ENCODE data around the gene PLSCR4.

PLSCR4 gene

DNA sequence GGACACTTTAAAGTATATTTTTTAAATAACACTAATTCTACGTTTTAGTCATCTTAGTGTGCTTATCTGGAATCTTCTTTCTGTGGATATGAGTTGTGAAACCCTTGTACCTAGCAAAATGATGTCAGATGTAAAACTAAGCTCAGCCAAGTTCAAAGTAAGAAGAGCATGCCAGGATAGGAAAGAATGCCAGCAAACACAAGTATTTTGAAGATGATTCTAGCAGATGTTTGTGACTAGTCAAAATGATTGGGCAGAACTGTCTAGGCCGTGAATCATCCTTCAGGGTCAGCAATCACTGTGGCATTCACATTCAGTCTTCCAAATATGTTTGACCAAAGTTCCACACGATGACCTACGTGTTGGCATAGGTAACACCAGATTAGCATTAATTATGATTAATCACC, 84.5 kb downstream of the PLSCR4 start:
- Histone ChIP-seq H3K27me3 (ENCODE audit: control insufficient read depth in 1 of 2, insufficient read depth in 2 of 2, low read length in 2 of 2) (no peaks in the 10 kb centered on the region), H3K9ac (ENCODE audit: low read length) (peak overlapping the region; percentile 13), H3K4me1 (ENCODE audit: insufficient read depth, low read length) (peaks cover 38% of the 10 kb centered on the region), H3K27ac (ENCODE audit: low read depth, low read length) (no peak overlapping the region), H3K4me3 (ENCODE audit: low read depth in 1 of 2, low read length in 2 of 2) (no peak overlapping the region), H3K9me3 (ENCODE audit: low read length) (no peaks in the 10 kb centered on the region), H3K36me3 (ENCODE audit: insufficient read depth, low read length) (no peaks in the 10 kb centered on the region)

GRCh38 chr3:146165877-146166276, 85.0 kb downstream of the PLSCR4 start:
- no peaks in the 10 kb centered on the region for H3K9me3 ChIP-seq (ENCODE audit: low read length)
- no peaks in the 10 kb centered on the region for H3K36me3 ChIP-seq (ENCODE audit: insufficient read depth, low read length)
- H3K27ac ChIP-seq (ENCODE audit: low read depth, low read length), result no peak overlapping the region
- H3K27me3 ChIP-seq (ENCODE audit: control insufficient read depth in 1 of 2, insufficient read depth in 2 of 2, low read length in 2 of 2), result no peaks in the 10 kb centered on the region
- H3K4me3 ChIP-seq (ENCODE audit: low read depth in 1 of 2, low read length in 2 of 2), result no peak overlapping the region
- H3K4me1 ChIP-seq (ENCODE audit: insufficient read depth, low read length), result peaks cover 38% of the 10 kb centered on the region
- H3K9ac ChIP-seq (ENCODE audit: low read length), result no peak overlapping the region

DNA sequence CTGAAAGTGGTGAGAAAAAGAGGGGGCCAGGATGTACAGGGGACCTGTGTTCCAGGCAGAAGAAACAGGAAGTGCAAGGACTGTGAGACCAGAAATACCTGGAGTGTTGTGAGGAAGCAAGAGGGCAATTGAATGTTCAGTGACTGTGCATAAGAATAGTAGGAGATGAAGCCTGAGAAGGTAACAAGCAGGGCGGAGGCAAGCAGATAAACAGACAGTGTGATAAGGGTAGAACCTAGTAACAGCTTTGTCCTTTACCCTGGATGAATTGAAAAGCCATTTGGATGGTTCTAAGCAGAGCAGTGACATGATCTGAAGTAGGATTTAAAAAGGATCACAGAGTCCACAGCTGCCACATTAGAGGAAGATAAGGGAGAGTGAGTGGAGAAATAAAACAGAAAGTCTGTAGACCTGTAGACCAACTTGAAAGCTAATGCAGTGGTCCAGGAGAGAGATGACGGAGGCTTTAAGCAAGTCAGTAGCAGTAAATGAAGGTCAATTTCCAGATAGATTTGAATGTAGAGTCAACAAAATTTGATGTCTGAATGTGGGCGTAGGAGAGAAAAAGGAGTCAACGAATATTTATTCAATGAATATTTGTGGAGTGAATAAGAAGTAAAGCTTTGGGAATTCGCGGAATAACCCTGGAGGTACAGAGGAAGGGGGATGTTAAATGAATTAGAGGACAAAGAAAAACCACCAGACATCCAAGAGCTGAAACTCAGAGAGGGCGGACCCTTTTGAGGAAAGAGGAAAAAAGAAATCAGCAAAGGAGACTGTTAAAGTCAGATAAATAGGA, 85.7 kb downstream of the PLSCR4 start:
- H3K9ac ChIP-seq (ENCODE audit: low read length), result no peak overlapping the region
- H3K27ac ChIP-seq (ENCODE audit: low read depth, low read length), result no peak overlapping the region
- H3K36me3 ChIP-seq (ENCODE audit: insufficient read depth, low read length), result no peaks in the 10 kb centered on the region
- no peaks in the 10 kb centered on the region for H3K9me3 ChIP-seq (ENCODE audit: low read length)
- H3K4me3 ChIP-seq (ENCODE audit: low read depth in 1 of 2, low read length in 2 of 2), result no peak overlapping the region
- peaks cover 38% of the 10 kb centered on the region for H3K4me1 ChIP-seq (ENCODE audit: insufficient read depth, low read length)
- no peaks in the 10 kb centered on the region for H3K27me3 ChIP-seq (ENCODE audit: control insufficient read depth in 1 of 2, insufficient read depth in 2 of 2, low read length in 2 of 2)

GRCh38 chr3:146164506-146164905, 86.4 kb downstream of the PLSCR4 start:
- Histone ChIP-seq H3K4me1 (ENCODE audit: insufficient read depth, low read length) (peaks cover 38% of the 10 kb centered on the region), H3K9me3 (ENCODE audit: low read length) (no peaks in the 10 kb centered on the region), H3K27ac (ENCODE audit: low read depth, low read length) (no peak overlapping the region), H3K36me3 (ENCODE audit: insufficient read depth, low read length) (no peaks in the 10 kb centered on the region), H3K9ac (ENCODE audit: low read length) (no peak overlapping the region), H3K27me3 (ENCODE audit: control insufficient read depth in 1 of 2, insufficient read depth in 2 of 2, low read length in 2 of 2) (no peaks in the 10 kb centered on the region), H3K4me3 (ENCODE audit: low read depth in 1 of 2, low read length in 2 of 2) (no peak overlapping the region)

DNA sequence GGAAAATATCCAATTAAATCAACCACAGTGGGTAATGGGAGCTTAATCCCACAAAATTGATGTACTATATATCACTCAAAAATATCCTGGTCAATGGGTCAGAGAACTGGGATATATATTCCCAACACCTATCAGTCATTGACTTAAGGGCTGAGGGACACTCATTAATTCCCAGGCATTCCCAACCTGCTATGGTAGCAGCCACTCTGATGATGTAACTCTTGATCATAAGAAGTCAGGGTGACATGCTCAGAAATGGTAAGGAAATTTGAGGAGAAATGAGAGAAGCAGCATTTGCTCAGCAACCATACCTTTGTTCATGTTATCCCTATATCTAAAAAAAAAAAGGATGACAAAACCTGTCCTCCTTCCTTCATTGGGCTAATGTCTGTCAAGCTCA, 86.8 kb downstream of the PLSCR4 start:
- peaks cover 38% of the 10 kb centered on the region for H3K4me1 ChIP-seq (ENCODE audit: insufficient read depth, low read length)
- H3K9ac ChIP-seq (ENCODE audit: low read length), result no peak overlapping the region
- no peaks in the 10 kb centered on the region for H3K27me3 ChIP-seq (ENCODE audit: control insufficient read depth in 1 of 2, insufficient read depth in 2 of 2, low read length in 2 of 2)
- H3K9me3 ChIP-seq (ENCODE audit: low read length), result no peaks in the 10 kb centered on the region
- H3K4me3 ChIP-seq (ENCODE audit: low read depth in 1 of 2, low read length in 2 of 2), result no peak overlapping the region
- H3K27ac ChIP-seq (ENCODE audit: low read depth, low read length), result no peak overlapping the region
- no peaks in the 10 kb centered on the region for H3K36me3 ChIP-seq (ENCODE audit: insufficient read depth, low read length)

GRCh38 chr3:146163584-146163983, 87.3 kb downstream of the PLSCR4 start:
- H3K27me3 ChIP-seq (ENCODE audit: control insufficient read depth in 1 of 2, insufficient read depth in 2 of 2, low read length in 2 of 2), result no peaks in the 10 kb centered on the region
- H3K9ac ChIP-seq (ENCODE audit: low read length), result no peak overlapping the region
- peaks cover 38% of the 10 kb centered on the region for H3K4me1 ChIP-seq (ENCODE audit: insufficient read depth, low read length)
- no peaks in the 10 kb centered on the region for H3K9me3 ChIP-seq (ENCODE audit: low read length)
- no peak overlapping the region for H3K27ac ChIP-seq (ENCODE audit: low read depth, low read length)
- no peak overlapping the region for H3K4me3 ChIP-seq (ENCODE audit: low read depth in 1 of 2, low read length in 2 of 2)
- no peaks in the 10 kb centered on the region for H3K36me3 ChIP-seq (ENCODE audit: insufficient read depth, low read length)

GRCh38 chr3:146162561-146162960, 88.3 kb downstream of the PLSCR4 start:
- Histone ChIP-seq H3K4me1 (ENCODE audit: insufficient read depth, low read length) (peaks cover 43% of the 10 kb centered on the region), H3K4me3 (ENCODE audit: low read depth in 1 of 2, low read length in 2 of 2) (peak overlapping the region in 1 of 2 donors; percentile 97), H3K9ac (ENCODE audit: low read length) (no peak overlapping the region), H3K27ac (ENCODE audit: low read depth, low read length) (peak overlapping the region; percentile 84), H3K9me3 (ENCODE audit: low read length) (no peaks in the 10 kb centered on the region), H3K27me3 (ENCODE audit: control insufficient read depth in 1 of 2, insufficient read depth in 2 of 2, low read length in 2 of 2) (no peaks in the 10 kb centered on the region), H3K36me3 (ENCODE audit: insufficient read depth, low read length) (no peaks in the 10 kb centered on the region)

GRCh38 chr3:146161663-146162002, 89.3 kb downstream of the PLSCR4 start:
- H3K9me3 ChIP-seq (ENCODE audit: low read length), result no peaks in the 10 kb centered on the region
- peak overlapping the region; percentile 84 for H3K9ac ChIP-seq (ENCODE audit: low read length)
- H3K4me1 ChIP-seq (ENCODE audit: insufficient read depth, low read length), result peaks cover 49% of the 10 kb centered on the region
- H3K27ac ChIP-seq (ENCODE audit: low read depth, low read length), result peak overlapping the region; percentile 84
- no peaks in the 10 kb centered on the region for H3K27me3 ChIP-seq (ENCODE audit: control insufficient read depth in 1 of 2, insufficient read depth in 2 of 2, low read length in 2 of 2)
- no peaks in the 10 kb centered on the region for H3K36me3 ChIP-seq (ENCODE audit: insufficient read depth, low read length)
- peak overlapping the region; percentile 78 to 97 for H3K4me3 ChIP-seq (ENCODE audit: low read depth in 1 of 2, low read length in 2 of 2)

- Histone ChIP-seq H3K4me3 (ENCODE audit: low read depth in 1 of 2, low read length in 2 of 2) (peak within 1 kb of the TSS; percentile 78 to 97), H3K27me3 (ENCODE audit: control insufficient read depth in 1 of 2, insufficient read depth in 2 of 2, low read length in 2 of 2) (no peaks in the 10 kb centered on the region), H3K9ac (ENCODE audit: low read length) (peak within 1 kb of the TSS; percentile 84), H3K9me3 (ENCODE audit: low read length) (no peaks in the 10 kb centered on the region), H3K27ac (ENCODE audit: low read depth, low read length) (peak within 1 kb of the TSS; percentile 84), H3K4me1 (ENCODE audit: insufficient read depth, low read length) (peaks cover 48% of the 10 kb centered on the region), H3K36me3 (ENCODE audit: insufficient read depth, low read length) (no peaks in the 10 kb centered on the region)
These were observed 89.8 kb downstream of the PLSCR4 start, which contains the start of gene PLOD2 for GRCh38 chr3:146160964-146161662. Gene PLOD2 (minus strand): TSS chr3:146161184. CDS start chr3:146160989, 195 bp downstream.

- Histone ChIP-seq H3K4me1 (ENCODE audit: insufficient read depth, low read length) (peaks cover 47% of the 10 kb centered on the region), H3K9me3 (ENCODE audit: low read length) (no peaks in the 10 kb centered on the region), H3K27me3 (ENCODE audit: control insufficient read depth in 1 of 2, insufficient read depth in 2 of 2, low read length in 2 of 2) (no peaks in the 10 kb centered on the region), H3K36me3 (ENCODE audit: insufficient read depth, low read length) (no peaks in the 10 kb centered on the region), H3K9ac (ENCODE audit: low read length) (peak overlapping the region; percentile 84), H3K27ac (ENCODE audit: low read depth, low read length) (peak overlapping the region; percentile 84), H3K4me3 (ENCODE audit: low read depth in 1 of 2, low read length in 2 of 2) (peak overlapping the region; percentile 78 to 97)
These were observed 90.5 kb downstream of the PLSCR4 start for GRCh38 chr3:146160321-146160963.

- peak overlapping the region; percentile 78 to 97 for H3K4me3 ChIP-seq (ENCODE audit: low read depth in 1 of 2, low read length in 2 of 2)
- H3K27ac ChIP-seq (ENCODE audit: low read depth, low read length), result peak overlapping the region; percentile 84
- no peaks in the 10 kb centered on the region for H3K9me3 ChIP-seq (ENCODE audit: low read length)
- no peaks in the 10 kb centered on the region for H3K36me3 ChIP-seq (ENCODE audit: insufficient read depth, low read length)
- H3K27me3 ChIP-seq (ENCODE audit: control insufficient read depth in 1 of 2, insufficient read depth in 2 of 2, low read length in 2 of 2), result no peaks in the 10 kb centered on the region
- peaks cover 43% of the 10 kb centered on the region for H3K4me1 ChIP-seq (ENCODE audit: insufficient read depth, low read length)
- H3K9ac ChIP-seq (ENCODE audit: low read length), result peak overlapping the region; percentile 84
These were observed 91.1 kb downstream of the PLSCR4 start for GRCh38 chr3:146159616-146160320.
